Suppressor macrophage (primary cell): ENCODE data around the gene SLC25A31.
A peak's percentile ranks its signal among the peaks of the same experiment; 100 is the strongest.

ENCODE experiments used
- DNase-seq, 4 experiments: peaks; one replicate each; pipeline ENCODE4 v3.0.0-alpha.2; 2020 to 2022
- total RNA-seq, 17 experiments: gene quantifications; one replicate each; lab custom pipeline; 2026; ENCODE audit warnings: mixed read lengths in 6 of 17, inconsistent platforms in 3 of 17; lab: John Stamatoyannopoulos, UW

Gene SLC25A31
- 0 to 0.55 (median 0) reads per million in 17 experiments for total RNA-seq

DNA sequence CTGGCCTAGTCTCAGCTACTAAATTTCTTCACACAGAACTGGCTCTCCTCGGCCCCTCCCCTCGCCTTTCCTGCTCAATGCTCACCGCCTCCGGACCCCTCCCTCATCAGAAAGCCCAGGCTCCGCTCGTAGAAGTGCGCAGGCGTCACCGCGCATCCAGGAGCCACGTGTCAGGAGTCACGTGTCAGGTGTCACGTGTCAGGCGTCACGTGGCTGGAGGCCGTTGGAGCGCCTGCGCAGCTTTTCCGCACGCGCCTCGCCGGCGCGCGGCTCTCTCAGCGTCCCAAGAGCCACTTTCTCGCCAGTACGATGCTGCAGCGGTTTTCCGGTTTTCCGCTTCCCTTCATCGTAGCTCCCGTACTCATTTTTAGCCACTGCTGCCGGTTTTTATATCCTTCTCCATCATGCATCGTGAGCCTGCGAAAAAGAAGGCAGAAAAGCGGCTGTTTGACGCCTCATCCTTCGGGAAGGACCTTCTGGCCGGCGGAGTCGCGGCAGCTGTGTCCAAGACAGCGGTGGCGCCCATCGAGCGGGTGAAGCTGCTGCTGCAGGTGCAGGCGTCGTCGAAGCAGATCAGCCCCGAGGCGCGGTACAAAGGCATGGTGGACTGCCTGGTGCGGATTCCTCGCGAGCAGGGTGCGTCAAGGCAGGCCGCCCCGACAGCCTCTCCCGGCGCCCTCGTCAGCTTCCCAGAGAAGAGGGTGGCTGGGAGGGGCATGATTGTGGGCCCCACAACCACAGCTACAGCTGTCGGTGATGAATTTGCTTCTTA, at the start of gene SLC25A31:
SLC25A31 (plus strand) TSS at position 259 of the 772 bp plus-strand sequence; CDS start at position 405, 146 bp downstream.
- DNase-seq, result no peak

DNA sequence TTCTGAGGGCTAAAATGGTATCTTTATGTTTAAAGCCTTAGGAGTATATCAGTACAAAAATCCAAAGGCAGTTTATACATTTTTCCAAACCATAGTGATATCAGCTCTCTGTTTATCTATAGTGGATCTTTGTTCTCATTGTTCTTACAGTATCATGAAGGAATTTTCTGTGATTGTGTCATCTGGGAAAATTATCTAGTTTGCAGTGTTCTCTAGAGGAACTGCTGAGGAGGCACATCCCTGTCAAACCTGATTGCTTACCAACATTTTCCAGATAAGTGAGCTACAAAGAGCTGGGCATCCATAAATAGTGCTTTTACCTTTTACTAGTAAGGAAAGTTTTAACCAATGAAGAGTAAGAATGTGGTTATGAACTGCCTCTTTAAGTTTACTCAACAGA, 44.9 kb upstream of the SLC25A31 start:
- DNase-seq, result no peak

DNA sequence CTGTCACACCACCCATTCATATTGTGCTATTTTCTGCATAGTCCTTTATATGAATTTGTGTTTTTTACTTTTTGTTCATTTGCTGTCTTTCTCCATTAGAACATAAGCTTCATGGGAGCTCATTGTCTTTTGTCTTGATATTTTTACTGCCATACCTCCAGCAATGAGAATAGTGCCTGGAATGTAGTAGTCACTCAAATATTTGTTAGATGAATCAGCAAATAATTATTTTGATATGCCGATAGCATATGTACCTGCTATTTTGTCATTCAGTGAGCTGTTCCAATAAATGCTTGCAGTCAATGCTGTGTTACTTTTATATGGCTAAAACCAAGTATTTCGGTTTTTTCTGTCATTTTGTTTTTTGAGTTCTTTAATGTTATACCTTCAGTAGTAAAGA, 43.5 kb upstream of the SLC25A31 start:
- no peak for DNase-seq

DNA sequence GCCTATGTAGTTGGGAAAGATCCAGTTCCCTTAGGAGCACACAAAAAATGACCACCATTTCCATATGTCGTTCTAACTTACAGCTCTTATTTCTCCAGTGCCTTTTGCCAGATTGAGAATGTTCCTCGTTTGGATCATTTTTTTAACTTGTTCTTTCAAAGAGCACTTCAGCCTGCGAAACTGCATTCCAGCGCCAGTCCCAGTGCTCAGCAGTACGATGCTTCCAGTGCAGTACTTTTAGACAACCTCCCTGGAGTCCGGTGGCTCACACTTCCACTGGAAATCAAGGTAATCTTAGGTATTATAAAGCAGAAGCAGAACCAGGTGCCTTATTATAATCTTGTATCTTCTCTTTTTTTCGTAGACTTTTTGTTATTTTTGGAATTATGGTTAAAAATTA, 42.6 kb upstream of the SLC25A31 start:
- DNase-seq, result no peak

DNA sequence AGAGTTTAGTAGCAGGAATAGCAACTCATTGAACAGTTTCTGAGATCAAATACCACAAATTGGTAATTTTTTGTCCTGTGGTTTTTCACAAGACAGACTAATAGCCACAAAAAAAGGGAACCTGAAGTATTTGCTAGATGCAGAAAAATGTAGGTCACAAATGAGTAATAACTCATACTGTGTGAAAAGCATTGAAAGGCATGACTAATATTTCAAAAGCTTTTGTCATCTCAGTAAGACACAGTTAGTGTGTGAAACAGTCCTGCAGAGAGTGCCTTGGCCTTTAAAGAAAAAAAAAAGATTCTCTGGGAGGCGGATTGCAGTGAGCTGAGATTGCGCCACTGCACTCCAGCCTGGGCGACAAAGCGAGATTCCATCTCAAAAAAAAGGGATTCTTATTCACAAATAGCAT, 31.4 kb upstream of the SLC25A31 start:
- peak; percentile 67 to 95 (median 80) for DNase-seq

DNA sequence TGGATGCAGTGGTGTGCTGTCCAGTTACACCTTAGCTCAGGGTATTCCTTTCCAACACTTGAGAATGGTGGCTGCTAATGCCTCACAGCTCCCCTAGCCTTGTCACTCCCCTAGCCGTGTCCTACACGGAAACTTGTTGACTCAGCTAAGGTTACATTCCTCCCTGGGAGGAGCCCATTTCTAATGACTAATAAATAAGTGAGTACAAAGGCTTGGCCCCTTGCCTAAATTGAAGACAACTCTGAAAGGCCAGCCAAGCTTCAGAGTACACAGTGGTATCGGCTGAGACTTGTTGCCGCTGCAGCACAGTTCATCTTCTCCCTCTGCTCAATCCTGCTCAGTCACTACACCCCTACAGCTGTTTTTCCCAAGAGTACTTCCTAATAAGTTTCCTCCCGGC, 21.2 kb upstream of the SLC25A31 start:
- no peak for DNase-seq

DNA sequence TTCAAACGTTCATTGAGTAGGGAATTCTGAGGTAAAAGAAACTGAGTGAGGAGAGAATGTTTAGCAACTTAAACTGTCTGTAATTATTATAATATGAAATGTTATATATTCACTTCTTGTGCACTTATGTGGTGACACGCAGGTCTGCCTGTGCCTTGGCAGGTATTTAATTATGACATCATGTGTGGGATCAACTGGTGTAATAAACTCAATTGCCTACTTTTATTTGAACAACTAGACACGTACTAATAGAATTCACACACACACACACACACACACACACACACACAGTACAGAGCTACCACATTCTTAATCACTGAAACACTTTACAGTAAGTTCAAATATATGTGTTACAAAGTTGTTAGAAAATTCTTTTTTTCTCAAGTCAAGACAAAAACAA, 20.7 kb upstream of the SLC25A31 start:
- no peak for DNase-seq

DNA sequence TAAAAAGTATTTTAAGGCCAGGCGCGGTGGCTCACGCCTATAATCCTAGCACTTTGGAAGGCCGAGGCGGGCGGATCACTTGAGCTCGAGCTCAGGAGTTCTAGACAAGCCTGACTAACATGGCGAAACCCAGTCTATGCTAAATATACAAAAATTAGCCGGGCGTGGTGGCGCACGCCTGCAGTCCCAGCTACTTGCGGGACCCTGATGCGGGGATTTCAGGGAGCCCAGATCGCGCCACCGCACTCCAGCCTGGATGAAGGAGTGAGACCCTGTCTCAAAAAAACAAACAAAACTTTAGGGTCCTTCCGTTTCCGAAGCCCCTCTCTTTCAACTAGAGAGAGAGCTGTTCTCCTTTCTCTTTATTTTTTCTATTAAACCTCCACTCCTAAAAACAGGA, 1.2 kb downstream of the SLC25A31 start:
- DNase-seq, result no peak

DNA sequence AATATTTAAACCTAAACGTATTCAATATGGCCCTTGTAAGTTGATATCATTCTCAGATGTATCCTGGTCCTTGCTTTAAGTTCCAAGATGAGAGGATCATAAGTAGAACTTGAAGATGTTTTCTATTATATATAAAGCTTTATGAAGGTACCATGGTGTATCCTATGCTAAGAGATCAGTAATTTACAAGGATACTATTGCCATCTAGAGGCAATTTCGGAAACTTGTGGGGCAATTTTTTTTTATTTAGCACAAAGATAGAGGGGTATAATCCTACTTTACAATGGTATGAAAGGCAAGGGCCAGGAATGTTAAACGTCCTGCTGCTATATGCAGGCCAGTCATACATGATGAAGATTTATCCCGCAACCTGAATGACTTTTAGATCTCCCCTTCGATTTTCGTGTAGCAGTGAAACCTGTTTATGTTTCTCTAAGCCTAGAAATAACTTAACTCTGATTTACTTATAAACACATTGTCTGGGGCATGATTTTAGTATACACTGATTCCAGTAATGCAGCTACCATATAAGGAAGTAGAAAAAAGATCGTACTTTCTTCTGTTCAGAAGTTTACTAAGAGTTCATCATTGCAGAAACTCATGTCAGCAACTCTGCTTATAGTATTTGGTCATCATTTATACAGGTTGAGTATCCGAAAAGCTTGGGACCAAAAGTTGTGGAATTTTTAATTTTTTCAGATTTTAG, 2.6 kb downstream of the SLC25A31 start:
- DNase-seq, result peak; percentile 18 to 72 (median 66)

DNA sequence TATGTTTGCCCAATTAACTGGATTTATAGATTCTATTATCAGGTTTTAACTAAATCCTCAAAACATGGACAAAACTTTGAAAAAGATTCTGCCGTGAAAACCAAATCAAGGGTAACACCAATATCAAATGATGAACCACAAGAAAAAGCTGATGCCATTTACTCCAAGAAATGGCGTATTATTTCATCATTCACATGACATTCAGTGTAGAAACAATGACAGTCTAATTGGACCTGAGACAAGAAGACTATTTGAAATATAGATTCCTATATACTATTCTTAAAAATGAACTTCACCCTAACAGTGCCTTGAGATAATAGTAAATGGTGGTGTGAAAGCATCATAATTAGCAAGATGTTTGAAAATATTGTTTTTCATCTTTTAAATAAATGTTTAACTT, 4.8 kb downstream of the SLC25A31 start:
- DNase-seq, result no peak

DNA sequence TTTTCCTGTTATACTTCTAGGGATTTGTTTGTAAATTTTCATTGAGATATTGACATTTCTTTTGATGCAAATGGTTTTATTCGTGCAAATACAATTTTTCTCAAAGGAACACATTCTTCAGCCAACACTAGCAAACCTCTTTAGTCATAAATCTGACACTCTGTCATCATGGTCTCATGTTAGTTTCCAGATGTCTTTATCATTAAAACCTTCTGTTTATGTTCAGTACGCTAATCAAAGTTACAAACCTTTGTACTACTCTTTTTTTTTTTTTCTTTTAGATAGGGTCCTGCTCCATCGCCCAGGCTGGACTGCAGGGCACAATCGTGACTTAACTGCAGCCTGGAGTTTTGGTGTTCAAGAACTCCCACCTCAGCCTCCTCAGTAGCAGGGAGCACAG, 7.1 kb downstream of the SLC25A31 start:
- DNase-seq, result no peak

DNA sequence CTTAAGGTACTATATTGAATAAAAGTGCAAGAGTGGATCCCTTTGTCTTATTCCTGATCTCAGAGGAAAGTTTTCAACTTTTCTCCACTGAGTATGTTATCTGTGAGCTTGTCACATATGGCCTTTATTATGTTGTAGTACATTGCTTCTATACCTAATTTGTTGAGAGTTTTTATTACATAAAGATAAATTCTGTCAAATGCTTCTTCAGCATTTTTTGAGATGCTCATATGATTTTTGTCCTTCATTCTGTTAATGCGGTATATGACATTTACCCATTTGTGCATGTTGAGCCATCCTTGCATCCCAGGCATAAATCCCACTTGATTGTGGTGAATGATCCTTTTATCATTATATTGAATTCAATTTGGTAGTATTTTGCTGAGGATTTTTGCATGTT, 11.0 kb downstream of the SLC25A31 start:
- no peak for DNase-seq

DNA sequence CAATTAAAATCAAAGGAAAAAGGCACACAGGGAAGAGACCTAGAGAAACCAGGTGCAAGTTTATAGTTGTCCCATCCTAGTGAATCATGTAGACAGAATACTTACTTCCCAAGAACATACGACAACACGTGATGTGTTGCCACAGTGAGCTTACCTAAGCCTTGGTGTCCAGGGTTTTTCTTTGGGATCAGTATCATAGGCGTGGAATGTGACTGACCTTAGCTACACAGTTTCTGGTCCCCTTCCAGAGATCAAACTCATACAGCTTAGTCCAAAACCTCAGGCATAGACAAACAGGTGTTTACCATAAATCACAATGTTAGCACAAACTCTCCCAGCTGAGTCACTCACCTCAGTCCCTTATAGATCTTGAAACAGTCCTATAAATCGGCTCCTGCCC, 17.7 kb downstream of the SLC25A31 start:
- no peak for DNase-seq

DNA sequence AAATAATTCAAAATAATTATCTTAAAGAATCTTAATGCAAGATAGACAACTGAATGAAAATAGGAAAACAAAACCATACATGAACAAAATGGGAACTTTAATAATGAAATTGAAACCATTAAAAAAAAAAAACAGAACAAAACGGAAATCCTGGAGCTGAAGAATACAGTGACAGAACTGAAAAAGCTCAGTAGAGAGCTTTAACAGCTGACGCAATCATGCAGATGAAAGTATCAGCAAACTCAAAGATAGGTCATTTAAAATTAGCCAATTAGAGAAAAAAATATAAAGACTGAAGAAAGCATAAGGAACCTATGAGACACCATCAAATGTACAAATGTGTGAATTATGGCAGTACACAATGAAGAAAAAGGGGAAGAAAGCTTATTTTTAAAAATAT, 18.8 kb downstream of the SLC25A31 start:
- no peak for DNase-seq

DNA sequence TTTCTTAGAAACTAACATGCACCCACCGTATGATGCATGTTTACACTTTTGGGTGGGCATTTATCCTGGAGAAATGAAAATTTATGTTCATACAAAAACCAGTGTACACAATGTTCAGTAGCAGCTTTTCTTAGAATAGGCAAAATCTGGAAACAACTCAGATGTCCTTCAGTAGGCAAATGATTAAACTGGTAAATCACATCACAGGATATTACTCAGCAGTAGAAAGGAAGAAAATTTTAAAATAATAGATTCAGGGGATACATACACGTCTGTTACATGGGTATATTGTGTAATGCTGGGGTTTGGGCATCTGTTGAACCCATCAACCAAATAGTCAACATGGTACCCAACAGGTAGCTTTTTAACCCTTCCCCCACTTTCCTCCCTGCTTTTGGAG, 26.7 kb downstream of the SLC25A31 start:
- DNase-seq, result no peak

DNA sequence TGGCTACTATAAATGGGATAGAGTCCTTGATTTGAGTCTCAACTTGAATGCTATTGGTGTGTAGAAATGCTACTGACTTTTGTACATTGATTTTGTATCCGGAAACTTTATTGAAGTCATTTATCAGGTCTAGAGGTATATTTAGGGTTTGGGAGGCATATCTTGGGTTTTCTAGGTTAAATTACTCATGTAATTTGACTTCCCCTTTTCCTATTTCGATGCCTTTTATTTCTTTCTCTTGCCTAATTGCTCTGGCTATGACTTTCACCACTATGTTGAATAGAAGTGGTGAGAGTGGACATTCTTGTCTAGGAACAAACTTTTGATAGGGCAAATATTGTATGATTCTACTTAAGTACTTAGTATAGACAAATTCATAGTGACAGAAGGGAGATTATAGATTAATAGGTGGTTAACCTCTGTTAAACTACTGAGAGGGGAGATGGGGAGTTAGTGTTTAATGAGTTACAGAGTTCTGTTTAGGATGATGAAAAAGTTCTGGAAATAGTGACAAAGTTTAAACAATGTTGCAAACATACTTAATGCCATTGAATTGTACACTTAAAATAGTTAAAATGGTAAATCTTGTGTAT, 29.1 kb downstream of the SLC25A31 start:
- peak in 1 of 4 experiments; percentile 3 for DNase-seq

DNA sequence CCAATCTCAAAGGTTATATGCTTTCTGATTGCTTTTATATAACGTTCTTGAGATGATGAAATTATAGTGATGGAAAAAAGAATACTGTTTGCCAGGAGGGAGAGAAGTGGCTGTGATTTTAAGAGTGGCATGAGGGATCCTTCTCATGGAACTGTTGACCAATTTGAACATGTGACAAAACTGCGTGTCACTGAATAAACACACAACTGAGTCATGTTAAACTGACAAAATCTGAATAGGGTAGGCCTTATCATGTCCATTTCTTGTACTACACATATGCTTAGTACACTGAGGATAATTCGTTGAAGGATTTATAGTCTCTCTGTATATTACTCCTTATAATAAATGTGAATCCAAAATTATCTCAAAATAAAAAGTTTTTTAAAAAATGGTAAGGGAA, 29.7 kb downstream of the SLC25A31 start:
- DNase-seq, result no peak

DNA sequence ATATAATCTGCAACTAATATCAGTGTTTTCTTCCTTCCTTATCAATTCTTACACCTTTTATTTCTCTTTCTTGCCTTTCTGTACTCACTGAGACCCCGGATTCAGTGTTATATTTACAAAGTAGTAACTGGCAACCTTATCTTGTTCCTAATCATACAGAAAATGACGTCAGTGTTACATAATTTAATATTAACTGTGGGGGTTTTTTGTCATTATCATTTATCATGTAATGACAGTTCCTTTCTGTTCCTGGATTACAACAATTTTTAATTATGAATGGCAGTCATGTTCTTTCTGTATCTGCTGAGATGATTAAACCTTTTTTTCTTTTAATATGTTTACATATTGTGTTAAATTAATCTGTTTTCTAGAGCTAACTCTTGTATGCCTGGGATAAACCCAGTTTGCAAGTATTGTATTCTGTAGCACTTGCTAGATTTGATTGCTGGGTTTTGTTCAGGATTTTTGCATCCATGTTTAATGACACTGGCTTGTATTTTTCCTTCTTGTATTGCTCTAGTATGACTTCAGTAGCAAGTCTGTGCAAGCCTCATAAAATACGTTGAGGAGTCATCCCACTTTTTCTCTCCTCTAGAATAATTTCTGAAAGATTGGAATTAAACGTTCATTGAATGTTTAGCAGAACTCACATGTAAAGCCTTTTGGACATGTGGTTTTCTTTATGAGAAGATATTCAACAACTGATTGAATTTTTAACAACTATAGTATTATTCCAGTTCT, 41.5 kb downstream of the SLC25A31 start:
- DNase-seq, result no peak

DNA sequence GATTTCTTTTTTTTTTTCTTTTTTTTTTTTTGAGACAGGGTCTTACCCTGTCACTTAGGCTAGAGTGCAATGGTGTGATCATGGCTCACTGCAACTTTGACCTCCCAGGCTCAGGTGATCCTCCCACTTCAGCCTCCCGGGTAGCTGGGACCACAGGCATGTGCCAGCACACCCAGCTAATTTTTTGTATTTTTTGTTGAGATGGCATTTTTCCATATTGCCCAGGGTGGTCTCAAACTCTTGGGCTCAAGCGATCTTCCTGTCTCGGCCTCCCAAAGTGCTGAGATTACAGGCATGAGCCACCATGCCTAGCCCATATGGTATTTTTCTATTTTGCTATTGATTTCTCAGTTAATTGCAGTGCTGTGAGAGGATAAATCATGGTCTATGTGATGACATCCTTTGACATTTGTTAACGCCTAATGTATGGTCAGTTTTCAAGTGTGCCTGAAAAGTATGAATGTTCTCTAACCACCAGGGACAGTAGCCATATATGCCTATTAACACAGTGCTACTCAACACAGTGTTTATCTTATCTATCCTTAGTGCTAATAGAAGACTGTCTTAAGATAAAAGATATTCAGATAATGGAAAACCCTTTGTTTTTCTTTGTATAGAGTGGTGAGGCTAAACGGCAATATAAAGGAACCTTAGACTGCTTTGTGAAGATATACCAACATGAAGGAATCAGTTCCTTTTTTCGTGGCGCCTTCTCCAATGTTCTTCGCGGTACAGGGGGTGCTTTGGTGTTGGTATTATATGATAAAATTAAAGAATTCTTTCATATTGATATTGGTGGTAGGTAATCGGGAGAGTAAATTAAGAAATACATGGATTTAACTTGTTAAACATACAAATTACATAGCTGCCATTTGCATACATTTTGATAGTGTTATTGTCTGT, 42.8 kb downstream of the SLC25A31 start:
- no peak for DNase-seq

DNA sequence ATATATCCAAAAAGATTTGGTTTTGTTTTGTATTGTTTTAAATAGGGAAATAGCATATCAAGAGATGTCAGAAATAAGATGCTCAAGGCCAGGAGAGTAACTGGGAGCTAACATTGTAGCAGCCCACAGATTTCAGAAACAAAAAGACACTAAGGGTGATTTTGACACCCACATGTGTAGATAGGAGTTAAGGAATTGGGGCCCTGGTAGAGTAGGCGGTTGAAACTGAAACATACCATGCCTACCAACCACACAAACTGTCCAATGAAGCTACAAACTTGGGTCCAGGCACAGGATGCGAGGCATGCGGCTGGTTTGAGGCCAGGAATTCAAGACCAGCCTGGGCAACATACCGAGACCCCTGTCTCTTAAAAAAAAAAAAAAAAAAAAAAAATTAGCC, 45.6 kb downstream of the SLC25A31 start:
- no peak for DNase-seq

DNA sequence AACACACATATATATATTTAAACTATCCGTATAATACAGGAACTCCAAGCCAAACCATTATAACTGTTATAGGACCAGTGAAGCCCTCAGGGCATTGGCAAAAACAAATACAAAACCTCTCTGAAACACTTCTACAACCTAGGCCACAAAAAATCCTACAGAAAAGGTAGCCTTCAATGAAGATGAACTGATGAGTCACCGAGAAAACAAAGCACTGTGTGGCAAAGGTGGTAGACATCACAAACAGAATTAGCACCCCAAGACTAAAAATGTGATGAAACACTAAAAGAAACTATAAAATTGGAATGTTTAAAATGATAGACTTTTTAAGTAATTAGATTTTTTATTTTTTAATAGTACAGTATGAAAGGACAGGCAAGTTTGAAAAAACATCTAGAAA, 46.4 kb downstream of the SLC25A31 start:
- DNase-seq, result no peak

DNA sequence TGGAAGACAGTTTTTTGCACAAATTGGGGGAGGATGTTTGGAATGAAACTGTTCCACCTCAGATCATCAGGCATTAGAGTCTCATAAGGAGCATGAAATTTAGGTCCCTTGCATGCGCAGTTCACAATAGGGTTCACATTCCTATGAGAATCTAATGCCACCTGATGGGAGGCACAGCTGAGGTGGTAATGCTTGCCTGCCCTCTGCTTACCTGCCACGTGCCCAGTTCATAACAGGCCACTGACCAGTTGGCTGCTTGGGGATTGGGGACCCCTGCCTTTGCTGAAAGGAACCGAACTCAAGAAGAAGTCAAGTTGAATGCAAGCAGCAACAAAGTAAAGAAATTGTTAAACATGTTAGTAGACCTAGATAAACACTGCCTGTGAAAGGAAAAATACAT, 47.3 kb downstream of the SLC25A31 start:
- DNase-seq, result no peak
